HG03354 (cell line): ENCODE data around the gene GAL.

Experiments used
- ATAC-seq: cut with Tn5 transposase; IDR thresholded peaks from one replicate; pipeline ENCODE4 v1.9.1; 2021; ENCODE audit warnings: mild to moderate bottlenecking; ENCODE audit not compliant: unreplicated experiment, poor library complexity, severe bottlenecking

The GAL gene

DNA sequence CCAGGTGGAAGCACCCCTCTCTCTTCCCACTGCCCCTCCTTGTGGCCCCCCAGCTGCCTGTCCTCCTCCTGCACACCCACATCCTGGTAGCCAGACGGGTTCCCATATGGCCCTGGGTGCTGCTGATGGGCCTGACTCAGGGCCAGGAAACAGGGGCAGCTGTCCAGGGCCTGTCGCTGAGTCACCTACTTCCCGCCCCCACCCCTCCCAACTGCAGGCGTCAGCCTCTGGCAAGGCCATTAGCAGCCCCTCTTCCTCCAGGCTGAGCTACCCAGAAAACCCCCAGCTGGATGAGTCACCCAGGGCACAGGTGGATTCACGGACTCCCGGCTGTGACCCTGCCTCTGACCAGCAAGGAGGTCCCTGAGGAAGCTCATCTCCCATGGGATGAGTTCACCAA is 6.9 kb upstream of the GAL start:
- no peak for ATAC-seq

DNA sequence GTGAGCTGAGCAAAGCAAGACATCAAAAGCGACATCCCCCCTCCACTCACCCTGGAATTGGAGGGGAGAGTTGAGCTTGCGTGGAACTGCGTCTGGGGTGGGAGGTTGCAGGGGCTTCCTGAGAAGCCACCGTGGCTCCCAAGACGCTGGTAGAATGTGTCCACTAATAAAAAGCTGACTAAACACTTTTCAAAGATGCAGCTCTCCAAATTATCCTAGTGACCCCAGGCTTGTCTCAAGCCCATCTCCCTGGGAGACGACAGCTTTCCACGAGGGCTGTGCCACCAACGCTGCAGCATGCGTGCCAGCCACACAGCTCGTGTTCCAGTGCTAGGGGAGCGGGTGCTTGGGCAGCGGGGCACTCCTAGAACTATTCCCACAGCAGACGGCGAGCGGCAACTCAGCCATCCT is 6.3 kb upstream of the GAL start:
- no peak for ATAC-seq

DNA sequence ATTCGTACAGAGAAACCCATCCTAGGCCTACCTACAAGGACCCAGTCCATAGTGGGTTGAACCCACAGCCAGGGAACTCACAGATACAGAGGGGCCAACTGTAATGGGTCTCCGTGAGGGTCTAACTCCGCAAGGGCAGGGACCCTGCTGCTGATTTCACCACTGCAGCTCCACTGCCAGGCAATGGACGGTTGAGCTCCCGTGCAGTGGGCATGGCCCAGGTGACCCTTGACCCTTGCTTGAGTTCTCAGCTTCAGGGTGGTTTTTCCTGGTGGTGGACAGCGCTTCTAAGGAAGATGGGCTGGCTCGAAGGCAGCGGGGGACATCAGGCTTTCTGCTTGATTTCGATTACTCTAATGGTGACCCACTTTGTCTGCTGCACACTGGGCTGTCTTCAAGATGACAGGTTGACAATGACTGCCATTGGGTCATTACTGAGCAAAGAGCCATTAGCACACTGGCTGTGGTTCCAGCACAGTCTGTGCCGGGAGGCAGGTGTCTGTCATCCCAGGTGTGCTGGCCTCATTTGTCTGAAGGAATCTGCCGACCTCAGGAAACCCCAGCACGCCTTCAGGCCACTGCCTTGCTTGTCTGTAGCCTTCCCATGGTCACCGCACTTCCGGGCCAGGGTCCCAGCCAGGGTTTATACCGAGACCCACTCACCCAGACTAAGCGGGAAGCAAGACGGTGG is 3.7 kb upstream of the GAL start:
- no peak for ATAC-seq

DNA sequence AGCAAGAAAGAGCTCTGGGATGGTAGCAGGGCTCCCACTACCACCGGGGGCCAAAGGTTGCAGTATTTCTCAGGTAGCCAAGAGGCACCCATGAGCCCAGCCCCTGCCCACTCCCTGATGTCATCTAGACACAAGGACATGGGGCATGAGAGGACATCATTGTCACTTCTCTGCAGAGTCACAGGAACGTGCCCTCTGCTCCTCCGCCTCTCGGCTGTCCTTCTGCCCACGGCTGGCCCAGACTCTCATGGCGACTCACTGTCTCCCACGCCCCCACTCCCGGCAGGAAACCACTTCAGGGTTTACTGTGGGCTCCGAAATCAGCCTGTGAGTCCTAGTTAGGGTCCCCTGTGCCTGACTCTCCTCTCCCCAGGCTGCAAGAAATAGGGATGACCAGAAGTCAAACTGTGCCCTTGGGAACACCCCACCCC is 1.8 kb upstream of the GAL start:
- ATAC-seq = no peak

DNA sequence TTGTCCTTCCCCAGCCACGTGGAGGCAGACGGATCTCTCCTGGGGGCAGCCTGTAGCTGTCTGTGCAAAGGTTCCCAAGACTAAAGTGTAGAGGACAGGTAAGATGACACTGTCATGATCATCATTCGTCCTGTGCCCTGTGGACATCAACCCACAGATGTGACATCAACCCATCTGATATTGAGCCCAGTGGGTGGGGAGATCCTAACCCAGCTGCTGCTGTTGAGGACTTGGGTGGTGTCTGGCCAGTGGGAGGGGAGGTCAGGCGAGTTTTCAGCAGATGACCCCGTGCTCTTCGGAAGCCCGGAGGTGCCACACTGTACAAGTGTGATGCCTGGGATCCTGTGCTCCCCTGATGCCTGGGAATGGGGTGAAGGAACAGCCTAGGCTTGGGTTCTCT is 1.2 kb upstream of the GAL start:
- no peak for ATAC-seq

DNA sequence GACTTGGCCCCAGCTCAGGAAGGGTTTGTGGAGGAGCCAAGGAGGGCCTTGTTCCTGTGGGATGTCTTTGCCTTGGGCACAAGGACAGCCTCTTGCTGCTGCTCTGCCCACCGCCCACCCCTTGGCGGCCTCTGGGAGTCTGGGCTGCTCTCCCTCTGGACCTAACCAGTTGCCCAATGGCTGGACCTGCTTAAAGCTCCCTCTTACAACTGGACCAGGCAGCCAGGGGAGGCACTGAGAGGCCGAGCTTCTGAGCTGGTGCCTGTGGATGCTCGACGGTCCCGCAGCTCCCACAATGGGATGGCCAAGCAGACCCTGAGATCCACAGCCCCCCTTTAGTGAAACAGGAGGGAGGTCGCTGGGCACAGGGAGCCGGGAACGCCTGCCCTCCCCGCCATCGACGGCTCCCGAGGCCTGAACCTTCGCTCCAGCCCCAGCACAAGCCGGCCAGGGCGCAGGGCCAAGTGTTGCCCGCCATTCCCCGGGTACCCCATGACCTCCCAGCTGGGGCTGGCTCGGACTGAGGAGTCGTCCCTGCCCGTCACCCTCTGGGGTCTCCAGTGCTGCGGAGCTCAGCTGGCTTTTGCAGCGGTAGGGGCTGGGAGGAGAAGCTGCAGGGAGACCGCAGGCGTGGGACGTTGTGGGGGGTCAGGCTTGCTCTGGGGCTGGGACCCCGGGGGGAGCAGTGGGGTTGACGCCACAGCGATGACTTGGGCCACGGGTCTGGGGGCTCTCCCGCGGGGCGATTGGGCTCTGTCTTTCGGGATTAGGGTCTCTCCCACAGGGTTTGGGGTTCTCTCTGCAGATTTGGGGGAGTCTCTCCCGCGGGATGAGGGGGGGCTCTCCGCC is 584 bp upstream of the GAL start:
- ATAC-seq = no peak

DNA sequence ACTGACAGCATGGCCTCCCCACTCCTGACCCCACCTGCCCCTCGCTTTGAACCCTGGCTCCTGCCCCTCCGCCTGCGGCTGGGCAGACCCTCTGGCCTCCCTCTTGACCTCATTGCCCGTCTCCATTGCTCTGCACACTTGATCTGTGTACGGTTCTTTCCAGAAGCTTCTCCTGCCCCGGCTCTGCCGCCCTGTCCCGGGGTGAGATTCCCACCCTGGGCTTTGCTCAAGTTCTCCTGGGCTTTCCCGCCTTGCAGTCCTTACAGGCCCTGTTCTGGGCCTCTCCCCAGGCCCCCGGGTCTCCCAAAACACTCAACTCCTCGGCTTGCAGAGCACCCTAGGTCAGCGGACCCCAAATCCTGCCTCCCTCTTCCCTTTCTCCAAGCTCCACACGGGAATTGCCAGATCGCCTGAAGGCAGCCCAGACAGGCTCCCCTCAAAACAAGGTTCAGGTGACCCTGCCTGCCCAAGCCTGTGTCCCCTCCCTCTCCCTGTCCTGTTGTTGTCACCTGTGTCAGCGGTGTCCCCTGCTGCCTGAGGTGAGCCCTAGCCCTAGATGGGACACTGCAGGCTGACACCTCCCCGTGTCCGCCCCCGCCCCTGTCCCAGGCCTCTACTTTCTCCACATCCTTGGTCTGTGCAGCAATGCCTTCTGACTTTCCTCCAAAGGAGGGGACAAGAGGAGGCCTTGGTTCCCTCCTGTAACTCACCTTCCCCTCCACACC is 1.5 kb downstream of the GAL start:
- no peak for ATAC-seq

DNA sequence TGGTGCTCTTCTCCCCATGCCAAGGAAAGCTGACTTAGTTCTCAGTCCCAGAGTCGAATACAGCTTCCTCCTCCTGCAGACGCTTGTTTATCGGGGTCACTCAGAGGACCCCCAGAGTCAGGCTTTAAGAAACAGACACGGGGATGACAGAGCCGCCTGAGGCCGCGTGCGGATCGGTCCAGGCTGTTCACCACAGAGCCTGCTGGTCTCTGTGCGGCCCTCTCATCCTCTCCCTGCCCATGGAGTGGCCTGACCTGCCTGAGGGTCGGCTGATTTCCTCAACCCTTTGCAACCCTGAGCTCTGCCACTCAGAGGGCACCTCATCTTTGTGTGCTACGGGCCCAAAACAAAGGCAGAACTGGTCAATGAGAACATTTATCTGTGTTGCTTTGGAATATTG is 2.1 kb downstream of the GAL start:
- no peak for ATAC-seq

DNA sequence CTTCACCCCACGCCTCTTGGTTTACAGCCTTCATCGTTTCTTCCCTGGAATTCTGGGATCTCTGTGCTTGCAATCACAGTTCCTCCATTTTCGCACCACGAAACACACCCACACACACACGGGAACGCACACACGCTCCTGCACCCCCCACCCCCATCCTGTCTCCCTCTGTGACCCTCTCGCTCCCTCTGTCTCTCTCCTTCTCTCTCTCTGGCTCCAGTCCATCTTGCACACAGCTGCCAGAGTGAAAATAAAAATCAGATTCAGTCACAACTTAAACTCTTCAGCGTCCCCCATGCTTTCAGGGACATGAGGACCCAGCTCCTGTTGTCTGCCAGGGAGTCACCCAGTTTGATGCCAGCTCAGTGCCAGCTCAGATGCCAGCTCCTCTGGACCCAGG is 3.0 kb downstream of the GAL start:
- no peak for ATAC-seq

DNA sequence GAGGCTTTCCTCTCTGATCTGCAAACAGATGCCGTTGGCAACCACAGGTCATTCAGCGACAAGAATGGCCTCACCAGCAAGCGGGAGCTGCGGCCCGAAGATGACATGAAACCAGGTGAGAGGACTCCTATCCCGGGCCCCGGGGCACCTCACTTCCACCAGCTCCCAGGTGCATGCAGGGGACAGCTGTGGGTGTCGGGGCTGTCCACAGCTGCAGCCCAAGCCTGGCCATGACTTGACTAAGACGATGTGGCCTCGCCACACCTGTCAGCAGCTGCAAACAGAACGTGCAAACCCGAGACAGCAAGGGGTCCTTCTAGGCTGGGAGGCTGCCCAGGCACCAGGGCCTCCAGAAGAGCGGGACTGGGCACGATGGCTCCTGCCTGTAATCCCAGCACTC is 3.6 kb downstream of the GAL start:
- no peak for ATAC-seq

DNA sequence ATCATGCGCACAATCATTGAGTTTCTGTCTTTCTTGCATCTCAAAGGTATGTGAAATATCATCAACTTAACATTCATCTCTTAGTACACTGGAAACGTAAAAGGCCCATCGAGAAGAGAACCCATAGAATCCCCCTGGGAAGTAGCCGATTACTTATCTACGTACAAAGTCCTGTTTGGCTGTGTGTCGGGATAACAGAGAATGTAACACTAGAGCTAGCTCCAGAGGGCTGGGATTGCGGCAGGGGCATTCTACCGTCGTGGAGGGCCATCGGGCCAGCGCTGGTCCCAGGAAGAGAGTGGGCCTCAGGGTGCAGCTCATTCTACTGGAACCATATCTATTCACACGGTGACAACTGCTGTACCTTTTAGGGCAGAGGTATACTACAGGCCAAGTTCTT is 4.5 kb downstream of the GAL start:
- ATAC-seq = no peak

DNA sequence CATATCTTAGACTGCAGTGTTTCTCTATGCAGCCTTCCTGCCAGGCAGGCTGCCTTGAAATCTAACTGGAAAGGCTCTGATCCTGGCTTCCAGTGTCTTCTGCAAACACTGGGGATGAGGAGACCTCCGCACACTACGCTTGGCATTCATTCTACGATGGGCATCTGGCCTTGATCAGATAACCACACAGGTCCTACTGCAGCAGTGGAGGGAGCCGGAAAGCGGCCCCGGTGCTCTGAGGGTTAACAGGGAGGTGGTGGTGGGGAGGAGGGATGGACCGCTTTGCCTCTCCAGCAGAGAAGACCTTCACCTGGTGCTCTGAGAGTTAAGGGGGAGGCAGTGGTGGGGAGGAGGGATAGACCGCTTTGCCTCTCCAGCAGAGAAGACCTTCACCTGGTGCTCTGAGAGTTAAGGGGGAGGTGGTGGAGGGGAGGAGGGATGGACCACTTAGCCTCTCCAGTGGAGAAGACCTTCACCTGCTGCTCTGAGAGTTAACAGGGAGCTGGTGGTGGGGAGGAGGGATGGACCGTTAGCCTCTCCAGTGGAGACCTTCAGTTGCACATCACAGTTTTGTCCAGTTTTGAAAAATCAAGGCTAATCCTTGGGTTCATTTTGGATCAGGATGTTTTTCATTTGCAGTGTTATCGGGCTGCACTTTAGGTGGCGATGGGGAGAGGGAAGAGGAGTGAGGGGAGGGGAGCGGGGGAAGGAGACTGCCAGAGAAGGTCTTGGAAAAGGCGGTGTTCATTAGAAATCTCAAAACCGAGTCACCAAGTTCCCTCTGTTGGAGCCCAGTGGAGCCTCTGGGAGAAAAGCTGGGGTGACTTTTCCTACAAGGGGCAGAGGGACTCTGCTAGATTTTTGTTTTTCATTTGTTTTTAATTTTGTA is 5.6 kb downstream of the GAL start:
- ATAC-seq = no peak

DNA sequence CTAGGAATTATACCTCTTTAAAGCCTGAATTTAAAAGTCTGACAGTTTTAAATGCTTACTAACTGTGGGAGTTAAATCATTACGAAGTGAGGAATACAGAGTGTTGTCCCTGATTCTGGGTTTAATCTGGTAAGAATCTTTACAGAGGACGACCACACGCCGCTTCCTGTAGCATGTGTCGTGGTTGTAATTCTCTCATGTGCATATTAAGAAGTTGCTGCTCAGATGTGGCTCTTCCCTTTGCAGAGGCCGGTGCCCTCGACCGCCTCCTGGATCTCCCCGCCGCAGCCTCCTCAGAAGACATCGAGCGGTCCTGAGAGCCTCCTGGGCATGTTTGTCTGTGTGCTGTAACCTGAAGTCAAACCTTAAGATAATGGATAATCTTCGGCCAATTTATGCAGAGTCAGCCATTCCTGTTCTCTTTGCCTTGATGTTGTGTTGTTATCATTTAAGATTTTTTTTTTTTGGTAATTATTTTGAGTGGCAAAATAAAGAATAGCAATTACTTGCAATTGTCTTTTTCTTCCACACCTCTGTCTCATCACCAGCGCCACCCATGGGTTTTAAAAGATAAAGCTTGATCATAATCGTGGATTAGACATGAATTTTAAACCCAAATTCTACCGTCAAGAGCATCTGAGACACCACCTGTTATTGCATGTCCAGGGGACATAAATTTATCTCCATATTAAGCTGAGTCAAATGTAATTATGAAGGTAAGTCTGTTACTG is 6.5 kb downstream of the GAL start:
- no peak for ATAC-seq

DNA sequence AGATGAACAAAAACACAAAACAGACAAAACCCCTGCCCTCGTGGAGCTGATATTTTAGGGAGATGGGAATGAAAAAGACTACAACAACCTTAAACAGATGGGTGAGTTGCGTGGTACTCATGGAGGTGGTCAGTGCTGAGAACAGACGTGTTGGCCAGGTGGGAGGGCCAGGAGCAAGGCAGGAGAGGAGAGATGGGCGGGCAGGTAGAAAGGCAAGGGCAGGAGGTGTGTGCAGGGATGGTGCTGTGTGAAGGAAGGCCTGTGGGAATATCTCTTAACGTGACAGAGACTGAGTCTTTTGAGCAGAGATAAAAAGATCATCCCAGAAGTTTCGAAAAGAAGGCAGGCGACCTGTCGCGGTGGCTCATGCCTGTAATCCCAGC is 7.0 kb downstream of the GAL start:
- no peak for ATAC-seq

DNA sequence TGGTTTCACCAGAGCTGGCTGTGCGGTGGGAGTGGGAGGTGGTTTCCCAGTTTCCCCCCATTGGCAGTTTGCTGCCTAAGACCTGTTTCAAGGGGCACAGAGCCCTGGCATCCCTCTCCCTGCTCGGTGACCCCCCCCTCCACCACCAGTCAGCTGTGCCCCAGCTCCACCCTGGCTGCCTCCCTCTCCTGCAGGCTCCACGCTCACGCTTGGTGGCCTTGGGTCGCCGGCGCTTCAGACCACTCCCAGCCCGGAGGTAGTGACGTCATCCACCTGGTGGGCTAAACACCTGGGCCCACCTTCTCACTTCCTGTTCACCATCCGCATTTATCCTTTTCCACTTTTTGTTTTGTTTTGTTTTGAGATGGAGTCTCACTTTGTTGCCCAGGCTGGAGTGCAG is 7.8 kb downstream of the GAL start:
- no peak for ATAC-seq

DNA sequence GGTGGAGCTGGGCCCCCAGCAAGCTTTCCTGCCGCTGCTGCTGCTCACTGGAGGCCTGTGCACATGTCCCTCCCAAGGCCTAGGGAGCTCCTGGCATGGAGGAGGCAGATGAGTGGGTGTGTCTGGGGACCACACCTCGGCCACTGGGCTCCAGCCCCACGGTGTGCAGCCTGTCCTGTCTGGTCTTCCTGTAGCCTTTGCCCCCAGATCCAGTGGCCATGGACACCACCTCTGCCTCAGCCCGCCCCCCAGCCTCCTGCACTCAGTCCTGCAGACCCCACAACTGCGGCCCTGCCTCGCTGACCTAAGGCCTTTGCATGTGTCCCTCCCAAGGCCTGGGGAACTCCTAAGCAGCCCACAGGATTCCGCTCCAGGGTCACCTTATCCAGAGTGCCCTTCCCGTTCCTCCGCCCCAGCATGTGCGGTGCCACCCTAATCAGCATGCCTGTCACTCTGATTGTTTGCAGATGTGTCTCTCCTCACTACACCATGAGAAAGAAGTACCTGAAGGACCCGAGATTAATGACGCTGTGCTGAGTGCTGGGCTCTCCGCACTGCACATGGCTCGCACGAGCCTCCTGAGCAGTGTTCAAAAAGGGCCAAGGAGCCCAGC is 8.6 kb downstream of the GAL start:
- no peak for ATAC-seq

DNA sequence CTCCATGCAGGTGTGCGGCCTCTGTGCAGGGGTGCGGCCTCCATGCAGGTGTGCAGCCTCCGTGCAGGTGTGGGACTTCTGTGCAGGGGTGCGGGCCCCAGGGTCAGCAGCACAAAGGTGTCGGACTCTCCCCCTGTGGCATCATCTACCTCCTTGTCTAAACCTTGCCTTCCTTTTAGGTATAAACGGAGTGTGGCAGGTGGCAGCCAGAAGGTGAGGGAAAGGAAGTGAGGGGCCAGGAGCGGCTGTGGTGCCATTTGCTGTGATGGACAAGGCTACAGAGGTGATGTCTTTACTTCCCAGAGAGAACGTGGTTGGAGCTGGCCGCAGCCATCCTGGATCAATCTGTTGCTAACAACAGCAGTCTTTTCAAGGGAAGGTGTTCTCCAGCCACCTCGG is 9.1 kb downstream of the GAL start:
- no peak for ATAC-seq

DNA sequence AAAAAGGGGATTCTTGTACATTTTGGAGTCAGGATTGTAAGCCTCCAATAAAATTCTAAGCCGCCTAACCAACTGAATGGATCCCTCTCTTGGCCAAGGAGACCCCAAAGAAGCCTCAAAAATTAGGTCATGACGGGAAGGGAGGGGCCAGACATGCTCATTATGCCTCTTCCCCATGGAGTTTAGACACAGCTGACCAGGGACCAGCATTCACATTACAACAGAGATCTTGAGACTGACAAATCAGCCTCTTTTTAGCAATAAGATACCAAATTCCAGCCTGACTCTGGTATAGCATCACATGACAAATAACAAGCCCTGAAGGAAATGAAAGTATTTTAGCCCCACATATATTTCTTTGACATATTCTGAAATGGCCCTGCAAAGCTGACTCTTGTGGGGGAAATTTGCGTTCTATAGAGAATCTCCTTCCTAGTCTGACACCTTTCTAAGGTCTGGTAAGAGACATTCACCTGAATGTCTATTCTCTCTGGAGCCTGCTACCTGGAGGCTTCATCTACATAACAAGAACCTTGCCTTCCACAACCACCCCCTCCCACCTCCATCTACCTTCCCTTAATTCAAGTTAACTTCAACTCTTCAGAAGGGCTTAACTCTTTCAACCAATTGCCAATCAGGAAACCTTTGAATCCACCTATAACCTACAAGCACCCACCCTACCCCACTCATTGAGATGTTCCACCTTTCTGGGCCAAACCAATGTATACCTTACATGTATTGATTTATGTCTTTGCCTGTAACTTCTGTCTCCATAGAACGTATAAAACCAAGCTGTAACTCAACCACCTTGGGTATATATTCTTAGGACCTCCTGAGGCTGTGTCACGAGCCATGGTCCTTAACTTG is 10.3 kb downstream of the GAL start:
- ATAC-seq = no peak
